IPS-20b (cell line): ENCODE data around the gene TUT4.

ENCODE experiments used
- H3K27ac ChIP-seq: one replicate; pipeline ENCODE4 v1.5.1; 2013; ENCODE audit warnings: low read length
- H3K27me3 ChIP-seq: 2 replicates; pipeline ENCODE4 v1.6.1; 2013; ENCODE audit warnings: mild to moderate bottlenecking, low read length, inconsistent platforms; ENCODE audit not compliant: insufficient read depth
- H3K36me3 ChIP-seq: 2 replicates; pipeline ENCODE4 v1.6.1; 2013; ENCODE audit warnings: low read depth, mild to moderate bottlenecking, inconsistent platforms, low read length, moderate library complexity; ENCODE audit not compliant: insufficient read depth
- H3K4me1 ChIP-seq: 2 replicates; pipeline ENCODE4 v1.6.1; 2013; ENCODE audit warnings: mild to moderate bottlenecking, control low read depth, inconsistent platforms, low read length, moderate library complexity; ENCODE audit not compliant: insufficient read depth
- H3K4me3 ChIP-seq: 2 replicates; pipeline ENCODE4 v1.5.1; 2013; ENCODE audit warnings: mild to moderate bottlenecking, low read length, inconsistent platforms
- H3K9ac ChIP-seq: 2 replicates; pipeline ENCODE4 v1.6.1; 2013; ENCODE audit warnings: low read depth, mild to moderate bottlenecking, inconsistent platforms, low read length, moderate library complexity
- H3K9me3 ChIP-seq: 2 replicates; pipeline ENCODE4 v1.6.1; 2013; ENCODE audit warnings: mild to moderate bottlenecking, low read depth, low read length, inconsistent platforms; ENCODE audit not compliant: insufficient read depth

Gene TUT4

DNA sequence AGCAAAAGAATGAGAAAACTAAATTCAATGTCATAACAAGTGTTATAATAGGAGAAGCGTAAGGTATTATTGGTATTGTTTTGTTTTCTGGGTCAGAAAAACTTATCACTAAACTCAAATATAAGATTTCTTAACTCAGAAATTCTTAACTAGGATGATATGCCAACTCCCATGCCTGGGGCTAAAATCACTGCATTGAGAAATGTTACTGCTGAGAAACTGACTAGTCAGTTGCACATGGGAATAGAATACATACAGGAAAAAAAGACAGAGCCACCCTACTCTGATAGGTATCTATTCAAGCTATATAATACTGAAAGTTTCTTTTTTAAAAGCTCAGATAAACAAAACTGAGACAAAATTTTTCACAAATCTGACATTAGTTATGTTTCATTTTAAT is 92.2 kb downstream of the TUT4 start:
- H3K27ac ChIP-seq = no peak overlapping the region
- no peaks in the 10 kb centered on the region for H3K9me3 ChIP-seq
- H3K36me3 ChIP-seq = peaks cover 12% of the 10 kb centered on the region
- no peak overlapping the region for H3K4me3 ChIP-seq
- no peak overlapping the region for H3K9ac ChIP-seq
- H3K4me1 ChIP-seq = peaks cover 16% of the 10 kb centered on the region; the same call in 1 of the 2 replicates
- no peaks in the 10 kb centered on the region for H3K27me3 ChIP-seq

DNA sequence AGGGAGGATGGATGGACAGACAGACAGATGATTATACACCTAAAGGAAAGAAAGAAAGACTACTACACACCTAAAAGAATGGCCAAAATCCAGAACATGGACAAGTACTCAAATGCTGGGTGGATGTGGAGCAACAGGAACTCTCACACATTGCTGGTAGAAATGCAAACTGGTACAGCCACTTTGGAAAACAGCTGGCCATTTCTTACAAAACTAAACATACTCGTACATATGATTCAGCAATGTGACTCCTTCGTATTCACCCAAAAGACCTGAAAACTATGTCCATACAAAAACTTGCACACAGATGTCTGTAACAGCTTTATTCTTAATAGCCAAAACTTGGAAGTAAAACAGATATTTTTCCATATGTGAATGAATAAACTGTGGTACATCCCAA is 97.2 kb downstream of the TUT4 start:
- H3K4me1 ChIP-seq = peaks cover 12% of the 10 kb centered on the region
- H3K27me3 ChIP-seq = no peaks in the 10 kb centered on the region
- no peak overlapping the region for H3K9ac ChIP-seq
- H3K27ac ChIP-seq = no peak overlapping the region
- H3K4me3 ChIP-seq = no peak overlapping the region
- H3K36me3 ChIP-seq = peaks cover 19% of the 10 kb centered on the region
- no peaks in the 10 kb centered on the region for H3K9me3 ChIP-seq

DNA sequence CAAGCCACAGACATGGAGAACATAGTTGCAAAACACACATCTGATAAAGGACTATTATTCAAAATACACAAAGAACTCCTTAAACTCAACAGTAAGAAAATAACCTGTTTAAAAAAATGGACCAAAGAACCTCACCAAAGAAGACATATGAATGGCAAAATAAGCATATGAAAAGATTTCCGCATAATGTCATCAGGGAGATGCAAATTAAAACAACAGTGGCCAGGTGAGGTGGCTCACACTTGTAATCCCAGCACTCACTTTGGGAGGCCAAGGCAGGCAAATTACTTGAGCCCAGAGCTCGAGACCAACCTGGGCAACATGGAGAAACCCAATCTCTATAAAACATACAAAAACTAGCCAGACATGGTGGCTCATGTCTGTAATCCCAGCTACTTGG is 98.1 kb downstream of the TUT4 start:
- peaks cover 12% of the 10 kb centered on the region for H3K4me1 ChIP-seq
- peak overlapping the region; percentile 56; the same call in 1 of the 2 replicates for H3K9ac ChIP-seq
- no peaks in the 10 kb centered on the region for H3K9me3 ChIP-seq
- H3K36me3 ChIP-seq = peaks cover 19% of the 10 kb centered on the region
- peak overlapping the region; percentile 23; the same call in 1 of the 2 replicates for H3K4me3 ChIP-seq
- H3K27ac ChIP-seq = peak overlapping the region; percentile 48
- no peaks in the 10 kb centered on the region for H3K27me3 ChIP-seq

DNA sequence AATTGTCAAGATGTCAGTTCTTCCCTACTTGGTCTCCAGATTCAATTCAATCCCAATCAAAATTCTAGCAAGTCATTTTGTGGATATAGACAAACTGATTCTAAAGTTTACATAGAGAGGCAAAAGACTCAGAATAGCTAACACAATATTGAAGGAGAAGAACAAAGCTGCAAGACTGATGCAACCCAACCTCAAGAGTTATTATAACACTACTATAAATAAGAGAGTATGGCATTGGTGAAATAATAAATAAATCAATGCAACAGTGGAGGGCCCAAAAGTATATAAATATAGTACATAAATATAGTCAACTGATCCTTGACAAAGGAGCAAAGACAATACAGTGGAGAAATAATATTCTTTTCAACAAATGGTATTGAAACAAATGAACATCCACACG is 98.8 kb downstream of the TUT4 start:
- Histone ChIP-seq H3K27ac (peak overlapping the region; percentile 48), H3K27me3 (no peaks in the 10 kb centered on the region), H3K9ac (peak overlapping the region; percentile 56; the same call in 1 of the 2 replicates), H3K4me3 (peak overlapping the region; percentile 23; the same call in 1 of the 2 replicates), H3K4me1 (peaks cover 12% of the 10 kb centered on the region), H3K9me3 (no peaks in the 10 kb centered on the region), H3K36me3 (peaks cover 19% of the 10 kb centered on the region)

DNA sequence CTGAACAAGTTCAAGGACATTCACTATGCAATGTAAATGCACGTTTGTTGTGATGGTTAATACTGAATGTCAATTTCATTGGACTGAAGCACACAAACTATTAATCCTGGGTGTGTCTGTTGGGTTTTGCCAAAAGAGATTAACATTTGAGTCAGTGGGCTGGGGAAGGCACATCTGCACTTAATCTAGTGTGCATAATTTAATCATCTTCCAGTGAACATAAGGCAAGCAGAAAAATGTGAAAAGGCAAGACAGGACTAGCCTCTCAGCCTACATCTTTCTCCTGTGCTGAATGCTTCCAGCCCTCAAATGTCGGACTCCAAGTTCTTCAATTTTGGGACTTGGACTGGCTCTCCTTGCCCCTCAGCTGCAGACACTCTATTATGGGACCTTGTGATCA is 108.4 kb downstream of the TUT4 start:
- H3K36me3 ChIP-seq = peaks cover 53% of the 10 kb centered on the region

DNA sequence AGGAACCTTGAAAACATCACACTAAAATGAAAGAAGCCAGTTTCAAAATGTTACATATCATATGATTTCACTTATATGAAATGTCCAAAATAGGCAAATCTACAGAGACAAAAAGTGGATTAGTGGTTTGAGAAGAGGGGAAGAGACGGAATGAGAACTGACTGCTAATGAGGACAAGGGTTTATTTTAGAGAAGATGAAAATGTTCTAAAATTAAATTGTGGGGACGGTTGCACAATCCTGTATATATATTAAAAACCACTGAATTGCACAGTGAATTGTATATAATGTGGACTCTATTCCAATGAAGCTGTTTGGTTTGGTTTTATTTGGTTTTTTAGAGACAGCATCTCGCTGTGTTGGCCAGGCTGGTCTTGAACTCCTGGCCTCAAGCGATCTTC is 112.9 kb downstream of the TUT4 start:
- Histone ChIP-seq H3K9ac (no peak overlapping the region), H3K9me3 (no peaks in the 10 kb centered on the region), H3K27ac (no peak overlapping the region), H3K27me3 (no peaks in the 10 kb centered on the region), H3K36me3 (peaks cover 68% of the 10 kb centered on the region), H3K4me3 (no peak overlapping the region), H3K4me1 (peaks cover 12% of the 10 kb centered on the region)

More for the DNA sequence above, 108.4 kb downstream of the TUT4 start:
- no peaks in the 10 kb centered on the region for H3K9me3 ChIP-seq
- no peaks in the 10 kb centered on the region for H3K27me3 ChIP-seq
- no peak overlapping the region for H3K27ac ChIP-seq
- H3K4me1 ChIP-seq = no peaks in the 10 kb centered on the region
- no peak overlapping the region for H3K9ac ChIP-seq
- H3K4me3 ChIP-seq = no peak overlapping the region

DNA sequence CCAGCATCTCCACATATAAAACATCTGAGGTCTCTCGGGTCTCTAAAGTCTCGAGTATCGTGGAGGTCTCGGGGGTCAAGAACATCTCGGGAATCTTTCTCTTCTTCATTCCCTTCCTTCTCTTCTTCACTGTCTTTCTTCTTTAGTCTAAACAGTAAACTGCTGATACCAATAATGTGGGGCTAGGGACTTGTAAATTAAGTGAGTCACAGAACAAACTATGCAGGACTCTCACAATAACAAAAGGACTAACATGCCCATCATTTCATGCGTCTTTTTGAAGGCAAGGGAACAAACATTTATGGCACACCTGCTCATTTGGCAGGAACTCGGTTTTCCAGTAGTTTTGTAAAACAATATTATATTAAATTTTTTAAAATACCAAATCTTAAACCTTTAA is 116.1 kb downstream of the TUT4 start:
- H3K27ac ChIP-seq = no peak overlapping the region

DNA sequence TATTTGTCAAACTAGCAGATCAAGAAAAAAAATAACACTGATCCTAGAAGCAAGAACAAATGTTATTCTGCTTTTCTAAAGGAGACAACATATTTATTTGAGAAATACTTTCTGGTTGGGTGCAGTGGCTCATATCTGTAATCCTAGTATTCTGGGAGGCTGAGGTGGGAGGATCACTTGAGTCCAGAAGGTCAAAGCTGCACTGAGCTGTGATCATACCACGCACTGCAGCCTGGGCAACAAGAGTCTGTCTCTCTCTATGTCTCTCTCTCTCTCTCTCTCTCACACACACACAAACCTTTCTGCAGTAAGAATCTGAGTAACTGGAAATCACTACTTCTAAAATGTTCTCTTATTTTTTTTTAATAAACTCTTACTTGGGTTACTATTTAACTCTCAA is 117.2 kb downstream of the TUT4 start:
- no peak overlapping the region for H3K27ac ChIP-seq
- no peaks in the 10 kb centered on the region for H3K9me3 ChIP-seq
- no peak overlapping the region for H3K9ac ChIP-seq
- peaks cover 83% of the 10 kb centered on the region for H3K36me3 ChIP-seq
- H3K4me3 ChIP-seq = no peak overlapping the region
- H3K4me1 ChIP-seq = peaks cover 12% of the 10 kb centered on the region
- no peaks in the 10 kb centered on the region for H3K27me3 ChIP-seq

More for the DNA sequence above, 116.1 kb downstream of the TUT4 start:
- no peaks in the 10 kb centered on the region for H3K27me3 ChIP-seq
- peaks cover 81% of the 10 kb centered on the region for H3K36me3 ChIP-seq
- H3K9ac ChIP-seq = no peak overlapping the region
- peaks cover 12% of the 10 kb centered on the region for H3K4me1 ChIP-seq
- no peaks in the 10 kb centered on the region for H3K9me3 ChIP-seq
- H3K4me3 ChIP-seq = no peak overlapping the region

DNA sequence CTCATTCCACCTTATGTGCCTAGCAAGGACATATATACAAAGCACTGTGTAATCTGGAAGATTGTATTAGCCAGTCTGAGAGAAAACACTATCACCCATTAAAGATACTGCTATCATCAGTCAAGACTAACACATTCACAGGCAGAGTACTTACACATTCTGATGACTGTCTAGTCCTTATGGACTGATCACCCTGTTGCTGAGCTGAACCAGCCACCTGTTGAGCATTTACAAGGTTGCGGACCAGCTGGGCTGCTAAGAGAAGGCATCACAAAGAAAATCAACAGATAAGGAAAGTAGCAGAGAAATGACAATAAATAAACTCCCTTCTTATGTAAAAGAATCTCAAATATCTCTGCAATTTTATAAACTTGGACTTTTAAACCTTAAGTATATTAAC is 117.7 kb downstream of the TUT4 start:
- no peak overlapping the region for H3K9ac ChIP-seq
- H3K9me3 ChIP-seq = no peaks in the 10 kb centered on the region
- H3K27me3 ChIP-seq = no peaks in the 10 kb centered on the region
- H3K27ac ChIP-seq = no peak overlapping the region
- H3K36me3 ChIP-seq = peaks cover 83% of the 10 kb centered on the region
- no peak overlapping the region for H3K4me3 ChIP-seq
- H3K4me1 ChIP-seq = peaks cover 12% of the 10 kb centered on the region

DNA sequence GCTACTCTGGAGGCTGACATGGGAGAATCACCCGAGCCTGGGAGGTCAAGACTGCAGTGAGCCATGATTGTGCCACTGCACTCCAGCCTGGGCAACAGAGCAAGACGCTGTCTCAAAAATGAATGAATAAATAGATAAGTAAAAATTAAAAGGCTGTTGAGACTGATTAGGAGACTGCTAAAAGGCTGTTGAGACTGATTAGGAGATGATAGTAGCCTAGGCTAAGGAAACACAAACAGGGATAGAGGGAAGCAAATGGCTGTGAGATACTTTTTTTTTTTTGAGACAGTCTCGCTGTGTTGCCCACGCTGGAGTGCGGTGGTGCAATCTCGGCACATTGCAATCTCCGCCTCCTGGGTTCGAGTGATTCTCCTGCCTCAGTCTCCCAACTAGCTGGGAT is 120.1 kb downstream of the TUT4 start:
- Histone ChIP-seq H3K27me3 (no peaks in the 10 kb centered on the region), H3K9ac (no peak overlapping the region), H3K4me3 (no peak overlapping the region), H3K9me3 (no peaks in the 10 kb centered on the region), H3K4me1 (peaks cover 12% of the 10 kb centered on the region), H3K27ac (no peak overlapping the region), H3K36me3 (peaks cover 73% of the 10 kb centered on the region)

DNA sequence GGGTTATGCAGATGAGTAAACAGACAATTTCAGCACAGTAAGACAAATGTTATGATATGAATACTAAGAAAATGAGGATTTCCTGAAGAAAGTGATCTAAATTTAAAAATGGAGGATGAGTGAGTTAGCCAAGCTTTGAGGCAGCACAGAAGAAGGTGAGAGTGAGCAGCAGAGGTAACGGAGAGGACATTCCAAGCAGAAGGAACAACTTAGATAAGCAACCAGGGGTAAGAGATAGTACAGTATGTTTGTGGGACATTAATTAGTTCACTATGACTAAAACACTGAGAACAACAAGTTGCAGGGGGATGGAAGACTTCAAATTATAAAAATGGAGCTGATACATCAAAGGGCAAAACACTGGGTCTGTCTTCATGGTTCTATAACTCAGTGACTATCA is 125.7 kb downstream of the TUT4 start:
- H3K27me3 ChIP-seq = no peaks in the 10 kb centered on the region
- peaks cover 50% of the 10 kb centered on the region for H3K36me3 ChIP-seq
- no peak overlapping the region for H3K4me3 ChIP-seq
- no peak overlapping the region for H3K27ac ChIP-seq
- no peak overlapping the region for H3K9ac ChIP-seq
- H3K9me3 ChIP-seq = no peaks in the 10 kb centered on the region
- H3K4me1 ChIP-seq = peaks cover 13% of the 10 kb centered on the region

DNA sequence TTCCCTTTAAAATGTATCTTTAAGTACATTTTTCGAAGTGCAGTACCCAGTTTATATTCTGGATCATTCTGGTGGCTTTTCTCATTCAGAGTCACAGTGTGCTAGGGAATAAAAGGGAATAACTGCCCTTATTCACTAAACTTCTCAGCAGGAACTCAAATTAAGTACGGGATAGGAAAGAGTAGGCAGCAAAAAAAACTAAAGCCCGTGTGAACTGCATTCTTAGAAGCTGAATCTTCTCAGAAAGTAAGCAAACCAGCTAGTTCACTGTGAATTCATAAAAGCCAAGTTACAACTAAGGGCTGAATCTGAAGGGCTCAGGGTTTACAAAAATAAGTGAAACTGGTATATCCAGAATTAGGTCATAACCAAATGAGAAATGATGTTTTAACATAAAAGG is 126.5 kb downstream of the TUT4 start:
- Histone ChIP-seq H3K27me3 (no peaks in the 10 kb centered on the region), H3K27ac (no peak overlapping the region), H3K4me1 (peaks cover 13% of the 10 kb centered on the region), H3K9ac (peak overlapping the region; percentile 34), H3K36me3 (peaks cover 51% of the 10 kb centered on the region), H3K4me3 (no peak overlapping the region), H3K9me3 (no peaks in the 10 kb centered on the region)
